K562 (cell line): Measurements from ENCODE around the gene LZTR1. TPM values are rescaled to one million over a fixed set of nuclear protein-coding genes. Genes with fewer than 3 reads are reported as not detected.

ENCODE experiments used
- NKRF ChIP-seq: fragments of 450-650 bp; IDR thresholded peaks from 2 replicates; pipeline ENCODE4 v1.6.1; 2016; ENCODE audit warnings: borderline replicate concordance
- THAP12 ChIP-seq: fragments of 250-450 bp; sonication (Bioruptor Pico); IDR thresholded peaks from 2 replicates; pipeline ENCODE4 v1.9.0; 2021; ENCODE audit warnings: mild to moderate bottlenecking, inconsistent platforms
- polyA plus RNA-seq, 8 experiments: library from polyadenylated mRNA; depleted of rRNA in 4 of 8; stranded (reverse) in 5 of 8; unstranded in 3 of 8; fragments of >200 nt; fragmentation: Nextera tagmentation in 2 of 8; fragmentation: Illumina TruSeq in 1 of 8; extraction: Ambion mirVana in 2 of 8; extraction: Trizol in 1 of 8; gene quantifications; 2 replicates each; pipeline versions ENCODE4 v1.2.1 to v1.2.3, GENCODE V29; 2011 to 2014; ENCODE audit warnings: inconsistent platforms in 1 of 8, missing spikeins in 1 of 8
- total RNA-seq, 7 experiments: library from RNA; depleted of rRNA in 6 of 7; stranded (reverse); fragments of >200 nt in 6 of 7; fragmentation: Illumina TruSeq in 2 of 7; extraction: Trizol in 2 of 7; gene quantifications; 2 replicates each; pipeline versions ENCODE4 v1.2.1 to v1.2.3, GENCODE V29; 2011 to 2021; ENCODE audit warnings: low replicate concordance in 1 of 7
- TF ChIP-seq, protein P1 (sequence below): fragments of 200-600 bp; sonication (generic); IDR thresholded peaks from one replicate; pipeline ENCODE4 v1.6.1; 2012; ENCODE audit warnings: mild to moderate bottlenecking, low read depth, low read length, inconsistent platforms

The LZTR1 gene
- total and polyA plus RNA-seq, 9 of the 15 experiments (the other 6 are each of a cell fraction or from before 2014, with no cell fraction given): 2.2 to 135 (median 63.0) TPM

- TF ChIP-seq, protein P1, sequence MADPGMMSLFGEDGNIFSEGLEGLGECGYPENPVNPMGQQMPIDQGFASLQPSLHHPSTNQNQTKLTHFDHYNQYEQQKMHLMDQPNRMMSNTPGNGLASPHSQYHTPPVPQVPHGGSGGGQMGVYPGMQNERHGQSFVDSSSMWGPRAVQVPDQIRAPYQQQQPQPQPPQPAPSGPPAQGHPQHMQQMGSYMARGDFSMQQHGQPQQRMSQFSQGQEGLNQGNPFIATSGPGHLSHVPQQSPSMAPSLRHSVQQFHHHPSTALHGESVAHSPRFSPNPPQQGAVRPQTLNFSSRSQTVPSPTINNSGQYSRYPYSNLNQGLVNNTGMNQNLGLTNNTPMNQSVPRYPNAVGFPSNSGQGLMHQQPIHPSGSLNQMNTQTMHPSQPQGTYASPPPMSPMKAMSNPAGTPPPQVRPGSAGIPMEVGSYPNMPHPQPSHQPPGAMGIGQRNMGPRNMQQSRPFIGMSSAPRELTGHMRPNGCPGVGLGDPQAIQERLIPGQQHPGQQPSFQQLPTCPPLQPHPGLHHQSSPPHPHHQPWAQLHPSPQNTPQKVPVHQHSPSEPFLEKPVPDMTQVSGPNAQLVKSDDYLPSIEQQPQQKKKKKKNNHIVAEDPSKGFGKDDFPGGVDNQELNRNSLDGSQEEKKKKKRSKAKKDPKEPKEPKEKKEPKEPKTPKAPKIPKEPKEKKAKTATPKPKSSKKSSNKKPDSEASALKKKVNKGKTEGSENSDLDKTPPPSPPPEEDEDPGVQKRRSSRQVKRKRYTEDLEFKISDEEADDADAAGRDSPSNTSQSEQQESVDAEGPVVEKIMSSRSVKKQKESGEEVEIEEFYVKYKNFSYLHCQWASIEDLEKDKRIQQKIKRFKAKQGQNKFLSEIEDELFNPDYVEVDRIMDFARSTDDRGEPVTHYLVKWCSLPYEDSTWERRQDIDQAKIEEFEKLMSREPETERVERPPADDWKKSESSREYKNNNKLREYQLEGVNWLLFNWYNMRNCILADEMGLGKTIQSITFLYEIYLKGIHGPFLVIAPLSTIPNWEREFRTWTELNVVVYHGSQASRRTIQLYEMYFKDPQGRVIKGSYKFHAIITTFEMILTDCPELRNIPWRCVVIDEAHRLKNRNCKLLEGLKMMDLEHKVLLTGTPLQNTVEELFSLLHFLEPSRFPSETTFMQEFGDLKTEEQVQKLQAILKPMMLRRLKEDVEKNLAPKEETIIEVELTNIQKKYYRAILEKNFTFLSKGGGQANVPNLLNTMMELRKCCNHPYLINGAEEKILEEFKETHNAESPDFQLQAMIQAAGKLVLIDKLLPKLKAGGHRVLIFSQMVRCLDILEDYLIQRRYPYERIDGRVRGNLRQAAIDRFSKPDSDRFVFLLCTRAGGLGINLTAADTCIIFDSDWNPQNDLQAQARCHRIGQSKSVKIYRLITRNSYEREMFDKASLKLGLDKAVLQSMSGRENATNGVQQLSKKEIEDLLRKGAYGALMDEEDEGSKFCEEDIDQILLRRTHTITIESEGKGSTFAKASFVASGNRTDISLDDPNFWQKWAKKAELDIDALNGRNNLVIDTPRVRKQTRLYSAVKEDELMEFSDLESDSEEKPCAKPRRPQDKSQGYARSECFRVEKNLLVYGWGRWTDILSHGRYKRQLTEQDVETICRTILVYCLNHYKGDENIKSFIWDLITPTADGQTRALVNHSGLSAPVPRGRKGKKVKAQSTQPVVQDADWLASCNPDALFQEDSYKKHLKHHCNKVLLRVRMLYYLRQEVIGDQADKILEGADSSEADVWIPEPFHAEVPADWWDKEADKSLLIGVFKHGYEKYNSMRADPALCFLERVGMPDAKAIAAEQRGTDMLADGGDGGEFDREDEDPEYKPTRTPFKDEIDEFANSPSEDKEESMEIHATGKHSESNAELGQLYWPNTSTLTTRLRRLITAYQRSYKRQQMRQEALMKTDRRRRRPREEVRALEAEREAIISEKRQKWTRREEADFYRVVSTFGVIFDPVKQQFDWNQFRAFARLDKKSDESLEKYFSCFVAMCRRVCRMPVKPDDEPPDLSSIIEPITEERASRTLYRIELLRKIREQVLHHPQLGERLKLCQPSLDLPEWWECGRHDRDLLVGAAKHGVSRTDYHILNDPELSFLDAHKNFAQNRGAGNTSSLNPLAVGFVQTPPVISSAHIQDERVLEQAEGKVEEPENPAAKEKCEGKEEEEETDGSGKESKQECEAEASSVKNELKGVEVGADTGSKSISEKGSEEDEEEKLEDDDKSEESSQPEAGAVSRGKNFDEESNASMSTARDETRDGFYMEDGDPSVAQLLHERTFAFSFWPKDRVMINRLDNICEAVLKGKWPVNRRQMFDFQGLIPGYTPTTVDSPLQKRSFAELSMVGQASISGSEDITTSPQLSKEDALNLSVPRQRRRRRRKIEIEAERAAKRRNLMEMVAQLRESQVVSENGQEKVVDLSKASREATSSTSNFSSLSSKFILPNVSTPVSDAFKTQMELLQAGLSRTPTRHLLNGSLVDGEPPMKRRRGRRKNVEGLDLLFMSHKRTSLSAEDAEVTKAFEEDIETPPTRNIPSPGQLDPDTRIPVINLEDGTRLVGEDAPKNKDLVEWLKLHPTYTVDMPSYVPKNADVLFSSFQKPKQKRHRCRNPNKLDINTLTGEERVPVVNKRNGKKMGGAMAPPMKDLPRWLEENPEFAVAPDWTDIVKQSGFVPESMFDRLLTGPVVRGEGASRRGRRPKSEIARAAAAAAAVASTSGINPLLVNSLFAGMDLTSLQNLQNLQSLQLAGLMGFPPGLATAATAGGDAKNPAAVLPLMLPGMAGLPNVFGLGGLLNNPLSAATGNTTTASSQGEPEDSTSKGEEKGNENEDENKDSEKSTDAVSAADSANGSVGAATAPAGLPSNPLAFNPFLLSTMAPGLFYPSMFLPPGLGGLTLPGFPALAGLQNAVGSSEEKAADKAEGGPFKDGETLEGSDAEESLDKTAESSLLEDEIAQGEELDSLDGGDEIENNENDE: no peak
- TF ChIP-seq THAP12 (CRISPR knock-in tag) (peak; percentile 49; the same call in 1 of the 2 replicates), NKRF (no peak)
- TF ChIP-seq, all 486 proteins: peak for 4
Measured at GRCh38 chr22:20996031-20996410, 13.9 kb downstream of the LZTR1 start (continued).
